HCT116 (cell line): ENCODE measurements around the gene TELO2. TPM values are rescaled to one million over a fixed set of nuclear protein-coding genes. Genes with fewer than 3 reads are reported as not detected.

ENCODE experiments used
- ATAC-seq: fragments of 200-7000 bp; cut with Tn5 transposase; 2 replicates; pipeline ENCODE4 v1.9.1; 2020; ENCODE audit warnings: mild to moderate bottlenecking, moderate library complexity
- BruUV-seq: library from RNA; stranded (reverse); fragments of 400-500 nt; replicated peaks from 2 replicates; lab custom pipeline; 2021; lab: Mats Ljungman, UMichigan
- CTCF ChIA-PET: fragments of 300-600 bp; sonication (Branson Sonifier 250); formaldehyde crosslinking; loops from one replicate; lab custom pipeline; 2021; ENCODE audit warnings: antibody characterized with exemption; lab: Charles Lee
- POLR2A ChIA-PET: fragments of 300-600, 350-600 bp; sonication (Branson Sonifier 250); formaldehyde crosslinking; loops from one replicate; lab custom pipeline; 2021; ENCODE audit warnings: antibody characterized with exemption; lab: Charles Lee
- RAD21 ChIA-PET, 2 experiments: fragments of 300-600 bp; sonication (Branson Sonifier 250); formaldehyde crosslinking; loops; one replicate each; lab custom pipeline; 2023; ENCODE audit warnings: low total read pairs in 2 of 2; ENCODE audit not compliant: uncharacterized antibody in 2 of 2, unreplicated experiment in 2 of 2, low non-redundant PET in 1 of 2; lab: Charles Lee
- DNase-seq: peaks from one replicate; pipeline ENCODE4 v3.0.0-alpha.2; 2010; ENCODE audit warnings: low read depth, low spot score
- H2AFZ ChIP-seq: fragments of 200-600 bp; shearing (Covaris generic), sonication (generic); 2 replicates; pipeline ENCODE4 v1.6.1; 2017; ENCODE audit warnings: low read depth, mixed run types, mixed read lengths, antibody characterized with exemption, low read length; ENCODE audit not compliant: poor library complexity, severe bottlenecking
- H3K27ac ChIP-seq: 2 replicates; pipeline ENCODE4 v1.5.1; 2012; ENCODE audit warnings: low read depth, low read length
- H3K27me3 ChIP-seq: fragments of 200-600 bp; sonication (generic); 2 replicates; pipeline ENCODE4 v1.6.1; 2016; ENCODE audit warnings: mixed run types, low read length, mixed read lengths; ENCODE audit not compliant: insufficient read depth
- H3K36me3 ChIP-seq, 2 experiments: fragments of 200-500 bp in 1 of 2; fragments of 200-600 bp in 1 of 2; sonication (Bioruptor generic) in 1 of 2; sonication (generic) in 1 of 2; 2 replicates each; pipeline versions ENCODE4 v1.5.1 to v1.6.1; 2014 to 2016; ENCODE audit warnings: low read length in 2 of 2, inconsistent platforms in 1 of 2, mixed read lengths in 1 of 2, mixed run types in 1 of 2; ENCODE audit not compliant: insufficient read depth in 2 of 2, control insufficient read depth in 1 of 2
- H3K4me1 ChIP-seq, 2 experiments: fragments of 200-600 bp in 1 of 2; sonication (generic) in 1 of 2; 2 replicates each; pipeline versions ENCODE4 v1.5.1 to v1.6.1; 2012 to 2017; ENCODE audit warnings: low read length in 2 of 2, inconsistent platforms in 1 of 2, mild to moderate bottlenecking in 1 of 2, mixed read lengths in 1 of 2, mixed run types in 1 of 2, moderate library complexity in 1 of 2; ENCODE audit not compliant: insufficient read depth in 2 of 2, control insufficient read depth in 1 of 2
- H3K4me2 ChIP-seq: fragments of 200-600 bp; sonication (generic); 2 replicates; pipeline ENCODE4 v1.6.1; 2017; ENCODE audit warnings: mixed run types, low read length, mixed read lengths
- H3K4me3 ChIP-seq, 2 experiments: fragments of 200-600 bp in 1 of 2; sonication (generic) in 1 of 2; replicated peaks in 1 of 2; 2 replicates each; pipeline ENCODE4 v1.5.1; 2011 to 2016; ENCODE audit warnings: low read length in 2 of 2, control low read depth in 1 of 2, low read depth in 1 of 2, mild to moderate bottlenecking in 1 of 2, mixed read lengths in 1 of 2, mixed run types in 1 of 2
- H3K79me2 ChIP-seq: fragments of 200-600 bp; sonication (generic); 2 replicates; pipeline ENCODE4 v1.6.1; 2017; ENCODE audit warnings: mild to moderate bottlenecking, mixed run types, low read length, moderate library complexity, mixed read lengths; ENCODE audit not compliant: insufficient read depth
- H3K9ac ChIP-seq: fragments of 200-600 bp; sonication (generic); 2 replicates; pipeline ENCODE4 v1.6.1; 2016; ENCODE audit warnings: low read length, mixed read lengths
- H3K9me2 ChIP-seq: fragments of 200-600 bp; sonication (generic), shearing (Covaris generic); 2 replicates; pipeline ENCODE4 v1.6.1; 2017; ENCODE audit warnings: mixed run types, mild to moderate bottlenecking, moderate library complexity; ENCODE audit not compliant: insufficient read depth
- H3K9me3 ChIP-seq, 2 experiments: fragments of 200-500 bp in 1 of 2; fragments of 200-600 bp in 1 of 2; sonication (Bioruptor generic) in 1 of 2; sonication (generic) in 1 of 2; 2 replicates each; pipeline ENCODE4 v1.6.1; 2014 to 2017; ENCODE audit warnings: low read length in 2 of 2, mixed read lengths in 2 of 2, inconsistent platforms in 1 of 2, low read depth in 1 of 2, mild to moderate bottlenecking in 1 of 2, mixed run types in 1 of 2, moderate library complexity in 1 of 2; ENCODE audit not compliant: control insufficient read depth in 1 of 2, insufficient read depth in 1 of 2
- H4K20me1 ChIP-seq: fragments of 200-600 bp; sonication (generic), shearing (Covaris generic); 2 replicates; pipeline ENCODE4 v1.6.1; 2017; ENCODE audit warnings: mixed run types, mild to moderate bottlenecking, moderate library complexity; ENCODE audit not compliant: insufficient read depth
- CBX3 ChIP-seq: IDR thresholded peaks from 2 replicates; pipeline ENCODE4 v1.6.1; 2012; ENCODE audit warnings: low read depth
- CEBPB ChIP-seq: IDR thresholded peaks from 2 replicates; pipeline ENCODE4 v1.6.1; 2012; ENCODE audit warnings: low read depth
- EGR1 ChIP-seq: IDR thresholded peaks from 2 replicates; pipeline ENCODE4 v1.6.1; 2012; ENCODE audit warnings: low read depth
- ELF1 ChIP-seq: IDR thresholded peaks from 2 replicates; pipeline ENCODE4 v1.6.1; 2012; ENCODE audit warnings: low read depth, borderline replicate concordance
- EZH2 ChIP-seq: fragments of 200-600 bp; sonication (generic); IDR thresholded peaks from 2 replicates; pipeline ENCODE4 v1.6.1; 2017; ENCODE audit warnings: antibody characterized with exemption, mixed run types
- EZH2phosphoT487 ChIP-seq: fragments of 200-600 bp; IDR thresholded peaks from 2 replicates; pipeline ENCODE4 v1.6.1; 2018; ENCODE audit warnings: antibody characterized with exemption, borderline replicate concordance
- FOSL1 ChIP-seq: IDR thresholded peaks from 2 replicates; pipeline ENCODE4 v1.6.1; 2012; ENCODE audit warnings: low read depth
- POLR2A ChIP-seq: IDR thresholded peaks from 2 replicates; pipeline ENCODE4 v1.7.0; 2011; ENCODE audit warnings: borderline replicate concordance; ENCODE audit not compliant: insufficient read depth, insufficient read length; ENCODE audit errors: extremely low read depth
- POLR2AphosphoS5 ChIP-seq: IDR thresholded peaks from 2 replicates; pipeline ENCODE4 v1.6.1; 2011; ENCODE audit warnings: mild to moderate bottlenecking, low read depth, low read length, moderate library complexity
- RAD21 ChIP-seq: IDR thresholded peaks from 2 replicates; pipeline ENCODE4 v1.6.1; 2012; ENCODE audit warnings: low read depth, mild to moderate bottlenecking
- SP1 ChIP-seq: IDR thresholded peaks from 2 replicates; pipeline ENCODE4 v1.6.1; 2012; ENCODE audit warnings: low read depth
- TCF7L2 ChIP-seq: IDR thresholded peaks from 2 replicates; pipeline ENCODE4 v1.7.0; 2011; ENCODE audit warnings: borderline replicate concordance, inconsistent platforms; ENCODE audit not compliant: insufficient read depth, insufficient read length; ENCODE audit errors: extremely low read depth
- YY1 ChIP-seq: IDR thresholded peaks from 2 replicates; pipeline ENCODE4 v1.6.1; 2011; ENCODE audit warnings: low read length, low read depth, moderate library complexity, mild to moderate bottlenecking; ENCODE audit not compliant: insufficient replicate concordance; ENCODE audit errors: extremely low read depth
- ZNF274 ChIP-seq: fragments of 200-500 bp; sonication (Bioruptor generic); IDR thresholded peaks from 2 replicates; pipeline ENCODE4 v1.6.1; 2014; ENCODE audit warnings: mild to moderate bottlenecking, low read depth, low read length, inconsistent platforms
- intact Hi-C: fragments of 100-400 bp; cut with micrococcal nuclease; formaldehyde crosslinking; loops from 2 replicates; pipeline ENCODE4 v1.10.0; 2022
- total RNA-seq: library from RNA; stranded (reverse); gene quantifications from one replicate; pipeline ENCODE4 v1.2.1, GENCODE V29; 2021; ENCODE audit not compliant: unreplicated experiment
- TF ChIP-seq, protein P1 (sequence below), 3 experiments: fragments of 200-600 bp in 1 of 3; sonication (generic) in 1 of 3; IDR thresholded peaks in 2 of 3; conservative IDR thresholded peaks in 1 of 3; 2 replicates each; pipeline ENCODE4 v1.5.1; 2012 to 2017; ENCODE audit warnings: low read depth in 2 of 3, low read length in 2 of 3, antibody characterized with exemption in 1 of 3, borderline replicate concordance in 1 of 3, control low read depth in 1 of 3, mild to moderate bottlenecking in 1 of 3, mixed read lengths in 1 of 3, mixed run types in 1 of 3, moderate library complexity in 1 of 3; ENCODE audit not compliant: insufficient read depth in 1 of 3
- TF ChIP-seq, protein P2 (sequence below): IDR thresholded peaks from 2 replicates; pipeline ENCODE4 v1.6.1; 2012
- TF ChIP-seq, protein P3 (sequence below): IDR thresholded peaks from 2 replicates; pipeline ENCODE4 v1.6.1; 2011; ENCODE audit warnings: mild to moderate bottlenecking, low read length, moderate library complexity; ENCODE audit not compliant: insufficient replicate concordance; ENCODE audit errors: extremely low read depth

The TELO2 gene
- total RNA-seq, 1 experiment from 2014 or later: 74.3 TPM

DNA sequence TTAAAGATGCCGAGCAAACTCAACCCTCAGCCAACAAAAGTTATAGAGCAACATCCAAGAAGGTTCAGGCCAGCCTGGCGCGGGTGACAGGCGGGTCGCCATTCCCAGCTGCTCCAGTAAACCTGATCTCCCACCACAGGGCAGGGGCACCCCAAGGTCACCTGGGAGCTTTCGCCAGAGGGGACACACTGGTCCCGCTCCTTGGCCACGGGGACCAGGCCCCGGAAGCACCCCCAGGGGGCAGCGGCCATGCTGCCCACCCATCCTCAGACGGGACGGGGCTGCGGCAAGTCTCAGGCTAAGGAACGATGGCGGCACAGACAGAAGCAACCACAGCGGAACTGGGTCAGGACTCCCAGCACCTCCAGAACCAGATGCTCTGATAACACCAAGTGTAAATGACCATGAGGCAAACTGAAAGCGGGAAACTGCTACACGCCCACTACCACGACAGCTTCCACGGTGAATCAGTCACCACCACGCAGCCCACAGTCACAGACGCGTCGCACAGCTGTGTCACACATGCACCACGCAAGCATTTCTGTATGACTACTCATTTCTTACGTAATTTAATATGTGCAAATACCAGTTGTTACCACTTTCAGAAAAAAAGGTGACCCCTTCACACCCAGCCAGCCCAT lies 34.7 kb upstream of the TELO2 start:
- Histone ChIP-seq H3K27ac (no peak overlapping the region), H3K27me3 (no peaks in the 10 kb centered on the region), H3K4me1 (no peaks in the 10 kb centered on the region), H3K9me2 (no peaks in the 10 kb centered on the region), H3K36me3 (no peaks in the 10 kb centered on the region; a peak in 1 of 4 replicates), H3K9ac (no peak overlapping the region), H2AFZ (no peak overlapping the region), H3K9me3 (no peaks in the 10 kb centered on the region), H3K79me2 (no peaks in the 10 kb centered on the region), H3K4me3 (no peak overlapping the region), H4K20me1 (no peaks in the 10 kb centered on the region), H3K4me2 (no peak overlapping the region)
- DNase-seq (no peak), ATAC-seq (no peak)
- TF ChIP-seq CEBPB (no peak), RAD21 (no peak), FOSL1 (no peak), CBX3 (no peak), TCF7L2 (no peak), ELF1 (no peak)
- intact Hi-C loops: no loop called here
- ChIA-PET RAD21 (no interaction called here), POLR2A (no interaction called here), CTCF (no interaction called here)
- BruUV-seq: no TSS peak

DNA sequence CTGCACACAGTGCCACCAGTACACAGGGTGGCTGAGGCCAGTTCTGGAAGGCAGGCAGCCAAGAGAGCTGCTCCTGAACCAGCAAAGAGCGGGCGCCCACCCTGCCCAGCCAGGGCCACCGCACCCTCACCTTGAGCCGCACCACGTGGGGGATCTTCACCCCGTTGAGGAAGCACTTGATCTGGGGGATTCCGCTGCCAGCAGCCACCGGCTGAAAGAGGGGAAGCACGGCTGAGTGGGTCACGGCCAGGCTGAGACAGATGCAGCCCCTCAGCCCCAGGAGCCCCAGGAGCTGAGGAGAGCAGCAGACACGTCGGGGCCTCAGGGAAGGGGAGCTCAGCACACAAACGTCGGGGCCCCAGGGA lies 34.2 kb upstream of the TELO2 start:
- Histone ChIP-seq H3K4me1 (no peaks in the 10 kb centered on the region), H3K4me3 (no peak overlapping the region), H2AFZ (no peak overlapping the region), H3K36me3 (no peaks in the 10 kb centered on the region; a peak in 1 of 4 replicates), H4K20me1 (no peaks in the 10 kb centered on the region), H3K9ac (no peak overlapping the region), H3K9me2 (no peaks in the 10 kb centered on the region), H3K27me3 (no peaks in the 10 kb centered on the region), H3K9me3 (no peaks in the 10 kb centered on the region), H3K79me2 (no peaks in the 10 kb centered on the region), H3K27ac (no peak overlapping the region), H3K4me2 (no peak overlapping the region)
- POLR2A ChIA-PET: no interaction called here
- intact Hi-C loops: no loop called here
- DNase-seq: no peak
- RAD21 ChIA-PET: no interaction called here
- CTCF ChIA-PET: no interaction called here
- BruUV-seq: no TSS peak
- no peak for ATAC-seq
- TF ChIP-seq FOSL1 (no peak), POLR2A (no peak), CBX3 (no peak), EZH2 (no peak), SP1 (no peak), ZNF274 (no peak), EGR1 (no peak), YY1 (no peak), RAD21 (no peak), POLR2AphosphoS5 (no peak), EZH2phosphoT487 (no peak)
- TF ChIP-seq, protein P1, sequence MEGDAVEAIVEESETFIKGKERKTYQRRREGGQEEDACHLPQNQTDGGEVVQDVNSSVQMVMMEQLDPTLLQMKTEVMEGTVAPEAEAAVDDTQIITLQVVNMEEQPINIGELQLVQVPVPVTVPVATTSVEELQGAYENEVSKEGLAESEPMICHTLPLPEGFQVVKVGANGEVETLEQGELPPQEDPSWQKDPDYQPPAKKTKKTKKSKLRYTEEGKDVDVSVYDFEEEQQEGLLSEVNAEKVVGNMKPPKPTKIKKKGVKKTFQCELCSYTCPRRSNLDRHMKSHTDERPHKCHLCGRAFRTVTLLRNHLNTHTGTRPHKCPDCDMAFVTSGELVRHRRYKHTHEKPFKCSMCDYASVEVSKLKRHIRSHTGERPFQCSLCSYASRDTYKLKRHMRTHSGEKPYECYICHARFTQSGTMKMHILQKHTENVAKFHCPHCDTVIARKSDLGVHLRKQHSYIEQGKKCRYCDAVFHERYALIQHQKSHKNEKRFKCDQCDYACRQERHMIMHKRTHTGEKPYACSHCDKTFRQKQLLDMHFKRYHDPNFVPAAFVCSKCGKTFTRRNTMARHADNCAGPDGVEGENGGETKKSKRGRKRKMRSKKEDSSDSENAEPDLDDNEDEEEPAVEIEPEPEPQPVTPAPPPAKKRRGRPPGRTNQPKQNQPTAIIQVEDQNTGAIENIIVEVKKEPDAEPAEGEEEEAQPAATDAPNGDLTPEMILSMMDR (IDR thresholded peaks at IDR 0.05 in 2 of 3, conservative IDR thresholded peaks at IDR 0.05 in 1 of 3; ENCODE audit: borderline replicate concordance in 1 of 3, insufficient read depth in 1 of 3, low read depth in 2 of 3, low read length in 2 of 3): no peak
- TF ChIP-seq, protein P2, sequence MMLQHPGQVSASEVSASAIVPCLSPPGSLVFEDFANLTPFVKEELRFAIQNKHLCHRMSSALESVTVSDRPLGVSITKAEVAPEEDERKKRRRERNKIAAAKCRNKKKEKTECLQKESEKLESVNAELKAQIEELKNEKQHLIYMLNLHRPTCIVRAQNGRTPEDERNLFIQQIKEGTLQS: no peak
- TF ChIP-seq, protein P3, sequence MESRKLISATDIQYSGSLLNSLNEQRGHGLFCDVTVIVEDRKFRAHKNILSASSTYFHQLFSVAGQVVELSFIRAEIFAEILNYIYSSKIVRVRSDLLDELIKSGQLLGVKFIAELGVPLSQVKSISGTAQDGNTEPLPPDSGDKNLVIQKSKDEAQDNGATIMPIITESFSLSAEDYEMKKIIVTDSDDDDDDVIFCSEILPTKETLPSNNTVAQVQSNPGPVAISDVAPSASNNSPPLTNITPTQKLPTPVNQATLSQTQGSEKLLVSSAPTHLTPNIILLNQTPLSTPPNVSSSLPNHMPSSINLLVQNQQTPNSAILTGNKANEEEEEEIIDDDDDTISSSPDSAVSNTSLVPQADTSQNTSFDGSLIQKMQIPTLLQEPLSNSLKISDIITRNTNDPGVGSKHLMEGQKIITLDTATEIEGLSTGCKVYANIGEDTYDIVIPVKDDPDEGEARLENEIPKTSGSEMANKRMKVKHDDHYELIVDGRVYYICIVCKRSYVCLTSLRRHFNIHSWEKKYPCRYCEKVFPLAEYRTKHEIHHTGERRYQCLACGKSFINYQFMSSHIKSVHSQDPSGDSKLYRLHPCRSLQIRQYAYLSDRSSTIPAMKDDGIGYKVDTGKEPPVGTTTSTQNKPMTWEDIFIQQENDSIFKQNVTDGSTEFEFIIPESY: no peak
